Endodermal cell (in vitro differentiated cells): Measurements from ENCODE around the gene ZNF629. TPM values are rescaled to one million over a fixed set of nuclear protein-coding genes. Genes with fewer than 3 reads are reported as not detected.

ENCODE experiments used
- DNase-seq: peaks from one replicate; pipeline ENCODE4 v3.0.0-alpha.2; 2017
- H3K27ac ChIP-seq: 2 replicates; pipeline ENCODE4 v1.5.1; 2013; ENCODE audit warnings: mild to moderate bottlenecking, low read depth, low read length, moderate library complexity
- H3K27me3 ChIP-seq: 2 replicates; pipeline ENCODE4 v1.6.1; 2013; ENCODE audit warnings: mild to moderate bottlenecking, low read length, moderate library complexity; ENCODE audit not compliant: insufficient read depth, control insufficient read depth, poor library complexity, severe bottlenecking
- H3K36me3 ChIP-seq: 2 replicates; pipeline ENCODE4 v1.7.0; 2013; ENCODE audit warnings: mild to moderate bottlenecking, low read length, moderate library complexity; ENCODE audit not compliant: control insufficient read depth, insufficient read depth
- H3K4me1 ChIP-seq: one replicate; pipeline ENCODE4 v1.7.0; 2013; ENCODE audit warnings: low read length; ENCODE audit not compliant: control insufficient read depth, insufficient read depth
- H3K4me3 ChIP-seq: 2 replicates; pipeline ENCODE4 v1.5.1; 2013; ENCODE audit warnings: mild to moderate bottlenecking, low read length, moderate library complexity
- H3K9ac ChIP-seq: 2 replicates; pipeline ENCODE4 v1.6.1; 2013; ENCODE audit warnings: mild to moderate bottlenecking, low read length, moderate library complexity; ENCODE audit not compliant: poor library complexity, severe bottlenecking; ENCODE audit errors: extremely low read depth
- H3K9me3 ChIP-seq: 2 replicates; pipeline ENCODE4 v1.6.1; 2013; ENCODE audit warnings: mild to moderate bottlenecking, low read length, moderate library complexity; ENCODE audit not compliant: control insufficient read depth
- H3K27ac Mint-ChIP-seq: 2 replicates; pipeline ENCODE4 v1.8.0; 2020; ENCODE audit warnings: mixed read lengths
- H3K27me3 Mint-ChIP-seq: 2 replicates; pipeline ENCODE4 v1.8.0; 2021; ENCODE audit warnings: mild to moderate bottlenecking, mixed read lengths; ENCODE audit not compliant: insufficient read depth
- H3K36me3 Mint-ChIP-seq: 2 replicates; pipeline ENCODE4 v1.8.0; 2020; ENCODE audit warnings: low read depth, mixed read lengths
- H3K4me1 Mint-ChIP-seq: 2 replicates; pipeline ENCODE4 v1.8.0; 2020; ENCODE audit warnings: mixed read lengths
- H3K4me3 Mint-ChIP-seq: 2 replicates; pipeline ENCODE4 v1.8.0; 2020; ENCODE audit warnings: mild to moderate bottlenecking, moderate library complexity, mixed read lengths
- H3K9me3 Mint-ChIP-seq: 2 replicates; pipeline ENCODE4 v1.8.0; 2020; ENCODE audit warnings: mild to moderate bottlenecking, mixed read lengths
- WGBS, 2 experiments: methylation state at CpG; one replicate each; pipeline versions ENCODE4 v1.1.5 to v1.1.7; 2013; ENCODE audit warnings: missing lambda C conversion rate in 2 of 2, mixed read lengths in 1 of 2; ENCODE audit not compliant: insufficient coverage in 1 of 2, insufficient read length in 1 of 2; 5-methylcytosine and 5-hydroxymethylcytosine counted together
- total RNA-seq, 2 donors: library from RNA; stranded (reverse); fragmentation: NEBNext Ultra II Directional in 1 of 2; extraction: Animal tissue kit (Norgen Biotek cat#: 25700) in 1 of 2; gene quantifications; 2 replicates in 1 of 2; 3 replicates in 1 of 2; pipeline ENCODE4 v1.2.1, GENCODE V29; 2021
- TF ChIP-seq, protein P1 (sequence below): fragments of 200-600 bp; sonication (generic); conservative IDR thresholded peaks from 2 replicates; pipeline ENCODE4 v1.5.0; 2021; ENCODE audit warnings: antibody characterized with exemption, mild to moderate bottlenecking

ZNF629 gene
- total RNA-seq, 2 donors from 2014 or later, result 31.8 to 33.3 TPM

DNA sequence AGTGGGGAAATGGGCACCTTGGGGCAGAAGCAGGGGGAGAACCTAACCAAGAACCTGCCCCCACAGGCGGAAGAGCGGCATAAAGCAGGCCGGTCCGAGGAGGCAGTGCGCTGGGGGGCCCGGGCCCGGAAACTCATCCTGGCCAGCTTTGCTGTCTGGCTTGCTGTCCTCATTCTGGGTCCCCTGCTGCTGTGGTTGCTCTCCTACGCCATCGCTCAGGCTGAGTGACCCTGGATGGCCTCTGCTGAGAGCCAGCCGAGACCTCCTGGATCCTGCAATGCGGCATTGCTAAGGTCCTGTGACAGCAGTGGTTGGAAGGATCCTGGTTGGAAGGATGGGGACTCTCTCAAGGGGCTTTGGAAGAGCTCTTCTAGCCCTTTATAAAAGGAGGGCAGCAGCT lies 43.3 kb downstream of the ZNF629 start:
- H3K4me3 Mint-ChIP-seq, result no peak overlapping the region
- WGBS, 2 experiments, result 95 to 96% methylated on average over 8 to 11 of the region's 11 CpGs
- no peaks in the 10 kb centered on the region for H3K9me3 ChIP-seq
- no peaks in the 10 kb centered on the region for H3K9me3 Mint-ChIP-seq
- H3K27me3 ChIP-seq, result no peaks in the 10 kb centered on the region
- H3K27me3 Mint-ChIP-seq, result no peaks in the 10 kb centered on the region
- H3K4me3 ChIP-seq, result no peak overlapping the region
- peak overlapping the region; percentile 16 for H3K27ac Mint-ChIP-seq
- TF ChIP-seq, protein P1, sequence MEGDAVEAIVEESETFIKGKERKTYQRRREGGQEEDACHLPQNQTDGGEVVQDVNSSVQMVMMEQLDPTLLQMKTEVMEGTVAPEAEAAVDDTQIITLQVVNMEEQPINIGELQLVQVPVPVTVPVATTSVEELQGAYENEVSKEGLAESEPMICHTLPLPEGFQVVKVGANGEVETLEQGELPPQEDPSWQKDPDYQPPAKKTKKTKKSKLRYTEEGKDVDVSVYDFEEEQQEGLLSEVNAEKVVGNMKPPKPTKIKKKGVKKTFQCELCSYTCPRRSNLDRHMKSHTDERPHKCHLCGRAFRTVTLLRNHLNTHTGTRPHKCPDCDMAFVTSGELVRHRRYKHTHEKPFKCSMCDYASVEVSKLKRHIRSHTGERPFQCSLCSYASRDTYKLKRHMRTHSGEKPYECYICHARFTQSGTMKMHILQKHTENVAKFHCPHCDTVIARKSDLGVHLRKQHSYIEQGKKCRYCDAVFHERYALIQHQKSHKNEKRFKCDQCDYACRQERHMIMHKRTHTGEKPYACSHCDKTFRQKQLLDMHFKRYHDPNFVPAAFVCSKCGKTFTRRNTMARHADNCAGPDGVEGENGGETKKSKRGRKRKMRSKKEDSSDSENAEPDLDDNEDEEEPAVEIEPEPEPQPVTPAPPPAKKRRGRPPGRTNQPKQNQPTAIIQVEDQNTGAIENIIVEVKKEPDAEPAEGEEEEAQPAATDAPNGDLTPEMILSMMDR, result no peak
- no peak overlapping the region for H3K27ac ChIP-seq
- peaks cover 10% of the 10 kb centered on the region for H3K4me1 Mint-ChIP-seq
- no peak for DNase-seq
- peaks cover 35% of the 10 kb centered on the region for H3K36me3 Mint-ChIP-seq
- H3K36me3 ChIP-seq, result peaks cover 48% of the 10 kb centered on the region
- no peak overlapping the region for H3K9ac ChIP-seq
- H3K4me1 ChIP-seq, result no peaks in the 10 kb centered on the region

DNA sequence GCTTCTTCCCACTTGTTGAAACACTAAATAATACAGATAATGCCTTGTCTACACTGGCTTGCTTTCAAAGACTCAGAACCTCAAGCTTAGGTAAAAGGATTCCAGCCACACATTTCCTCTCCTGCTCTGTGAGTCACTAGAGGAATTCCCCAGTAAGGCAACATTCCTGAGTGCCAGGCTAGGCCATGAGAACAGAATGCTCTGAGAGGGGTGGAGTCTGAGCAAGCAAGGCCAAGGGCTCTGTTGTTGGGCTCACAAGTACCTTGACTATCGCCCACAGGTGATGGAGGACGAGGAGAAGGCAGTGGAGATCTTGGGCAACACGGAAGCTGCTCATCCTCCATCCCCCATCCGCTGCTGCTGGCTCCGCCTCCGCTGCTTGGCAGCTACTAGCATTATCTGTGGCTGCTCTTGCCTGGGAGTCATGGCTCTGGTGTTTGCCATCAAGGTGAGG lies 45.5 kb downstream of the ZNF629 start:
- H3K4me1 ChIP-seq, result no peaks in the 10 kb centered on the region
- H3K27me3 ChIP-seq, result no peaks in the 10 kb centered on the region
- H3K27ac ChIP-seq, result peak overlapping the region; percentile 3
- H3K4me1 Mint-ChIP-seq, result peaks cover 9% of the 10 kb centered on the region
- peaks cover 66% of the 10 kb centered on the region for H3K36me3 ChIP-seq
- peak overlapping the region; percentile 73 for H3K27ac Mint-ChIP-seq
- H3K4me3 Mint-ChIP-seq, result no peak overlapping the region
- WGBS, 2 experiments, result 85 to 92% methylated on average over 4 to 6 of the region's 6 CpGs
- H3K9ac ChIP-seq, result no peak overlapping the region
- H3K4me3 ChIP-seq, result no peak overlapping the region
- no peaks in the 10 kb centered on the region for H3K9me3 Mint-ChIP-seq
- TF ChIP-seq, protein P1, result no peak
- peak; percentile 79 for DNase-seq
- peaks cover 54% of the 10 kb centered on the region for H3K36me3 Mint-ChIP-seq
- no peaks in the 10 kb centered on the region for H3K27me3 Mint-ChIP-seq
- H3K9me3 ChIP-seq, result no peaks in the 10 kb centered on the region

DNA sequence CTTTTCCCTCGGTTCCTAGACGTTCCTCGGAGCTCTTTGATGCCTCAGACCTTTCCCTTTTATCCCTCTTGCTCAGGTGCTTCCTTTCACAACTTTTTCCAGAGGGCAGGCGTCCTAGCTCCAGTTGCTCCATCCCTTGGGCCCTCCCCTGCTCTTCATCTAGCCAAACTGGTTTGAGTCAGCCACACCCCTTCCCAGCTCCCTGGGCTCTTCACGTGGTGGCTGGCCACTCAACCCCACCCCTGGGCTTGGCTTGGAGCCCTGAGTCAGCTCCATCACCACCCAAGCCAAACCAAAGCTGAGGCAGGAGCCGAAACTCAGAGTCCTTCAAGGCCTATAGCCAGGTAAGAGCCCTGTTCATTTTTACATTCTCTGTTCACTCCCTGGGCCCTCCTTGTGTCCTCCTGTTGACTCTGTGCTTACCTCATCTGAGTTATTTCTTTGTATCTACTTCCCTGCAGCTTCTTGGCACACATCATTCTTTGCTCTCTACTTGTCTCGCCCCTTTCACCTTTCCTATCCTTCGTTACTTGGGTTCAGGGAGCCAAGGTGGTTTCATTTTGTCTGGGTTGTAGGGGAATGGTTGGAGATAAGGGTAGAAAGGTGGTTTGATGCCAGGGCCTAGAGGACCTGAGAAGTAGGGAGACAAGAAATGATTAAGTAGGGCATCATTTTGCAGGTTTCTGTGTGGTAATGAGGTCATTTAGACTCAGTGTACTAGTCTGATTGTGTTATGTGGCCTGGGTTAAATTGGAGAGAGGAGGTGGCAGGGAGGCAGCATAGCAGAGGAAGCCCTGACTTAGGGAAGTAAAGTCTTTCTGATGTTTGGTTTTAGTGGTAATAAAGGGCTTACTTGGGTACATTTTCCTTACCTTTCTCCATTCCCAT lies 46.4 kb downstream of the ZNF629 start:
- H3K36me3 Mint-ChIP-seq, result peaks cover 63% of the 10 kb centered on the region
- no peak overlapping the region for H3K27ac ChIP-seq
- peaks cover 9% of the 10 kb centered on the region for H3K4me1 Mint-ChIP-seq
- no peaks in the 10 kb centered on the region for H3K9me3 ChIP-seq
- no peak overlapping the region for H3K4me3 ChIP-seq
- TF ChIP-seq, protein P1, result no peak
- no peak overlapping the region for H3K4me3 Mint-ChIP-seq
- H3K9ac ChIP-seq, result no peak overlapping the region
- no peaks in the 10 kb centered on the region for H3K27me3 ChIP-seq
- H3K27me3 Mint-ChIP-seq, result no peaks in the 10 kb centered on the region
- no peaks in the 10 kb centered on the region for H3K9me3 Mint-ChIP-seq
- peaks cover 74% of the 10 kb centered on the region for H3K36me3 ChIP-seq
- DNase-seq, result peak; percentile 91
- peak overlapping the region; percentile 73 for H3K27ac Mint-ChIP-seq
- no peaks in the 10 kb centered on the region for H3K4me1 ChIP-seq
- 83 to 86% methylated on average over 5 to 8 of the region's 8 CpGs for WGBS, 2 experiments
